GM12878 (cell line): ENCODE measurements around the gene CLEC2L.

Source experiments
- BHLHE40 ChIP-seq, 2 experiments: fragments of 450-650 bp in 1 of 2; IDR thresholded peaks; 2 replicates each; pipeline ENCODE4 v1.6.1; 2011 to 2017; ENCODE audit warnings: low read depth in 2 of 2, borderline replicate concordance in 1 of 2, improper control_type of control experiment in 1 of 2, low read length in 1 of 2, mild to moderate bottlenecking in 1 of 2
- CTCF ChIP-seq, 3 experiments: IDR thresholded peaks in 2 of 3; conservative IDR thresholded peaks in 1 of 3; 2 replicates each; pipeline ENCODE4 v1.5.1; 2011; ENCODE audit warnings: low read depth in 3 of 3, low read length in 3 of 3, mild to moderate bottlenecking in 3 of 3, control low read depth in 2 of 3, moderate library complexity in 2 of 3, inconsistent platforms in 1 of 3, mixed read lengths in 1 of 3; ENCODE audit not compliant: control insufficient read depth in 2 of 3, insufficient read depth in 1 of 3; ENCODE audit errors: extremely low read depth in 1 of 3
- JUND ChIP-seq: IDR thresholded peaks from 2 replicates; pipeline ENCODE4 v1.6.1; 2012; ENCODE audit warnings: low read depth, mild to moderate bottlenecking, low read length, improper control_type of control experiment, moderate library complexity
- POLR2A ChIP-seq: IDR thresholded peaks from 2 replicates; pipeline ENCODE4 v1.6.1; 2011; ENCODE audit warnings: low read depth, mild to moderate bottlenecking, low read length
- POLR2AphosphoS5 ChIP-seq: IDR thresholded peaks from 2 replicates; pipeline ENCODE4 v1.6.1; 2011; ENCODE audit warnings: mild to moderate bottlenecking, low read length, inconsistent platforms
- SIN3A ChIP-seq: IDR thresholded peaks from 2 replicates; pipeline ENCODE4 v1.6.1; 2012; ENCODE audit warnings: low read depth, low read length, improper control_type of control experiment
- SRF ChIP-seq, 2 experiments: IDR thresholded peaks; 2 replicates each; pipeline ENCODE4 v1.6.1; 2011; ENCODE audit warnings: low read depth in 2 of 2, low read length in 2 of 2, mild to moderate bottlenecking in 1 of 2, moderate library complexity in 1 of 2
- YY1 ChIP-seq: IDR thresholded peaks from 2 replicates; pipeline ENCODE4 v1.6.1; 2011; ENCODE audit warnings: low read depth, mild to moderate bottlenecking, low read length
- TF ChIP-seq, protein P1 (sequence below): fragments of 150-350 bp; IDR thresholded peaks from 2 replicates; pipeline ENCODE4 v1.6.1; 2016; ENCODE audit warnings: low read depth, low read length

- TF ChIP-seq BHLHE40 (IDR thresholded peaks at IDR 0.05; ENCODE audit: borderline replicate concordance in 1 of 2, low read depth in 2 of 2, low read length in 1 of 2) (no peak), POLR2AphosphoS5 (no peak), SRF (IDR thresholded peaks at IDR 0.05; ENCODE audit: low read depth in 2 of 2, low read length in 2 of 2) (no peak), POLR2A (no peak), CTCF (IDR thresholded peaks at IDR 0.05 in 2 of 3, conservative IDR thresholded peaks at IDR 0.05 in 1 of 3; ENCODE audit: control insufficient read depth in 2 of 3, extremely low read depth in 1 of 3, insufficient read depth in 1 of 3, low read depth in 3 of 3, low read length in 3 of 3) (no peak), YY1 (no peak), SIN3A (no peak), JUND (no peak)
- TF ChIP-seq, protein P1, sequence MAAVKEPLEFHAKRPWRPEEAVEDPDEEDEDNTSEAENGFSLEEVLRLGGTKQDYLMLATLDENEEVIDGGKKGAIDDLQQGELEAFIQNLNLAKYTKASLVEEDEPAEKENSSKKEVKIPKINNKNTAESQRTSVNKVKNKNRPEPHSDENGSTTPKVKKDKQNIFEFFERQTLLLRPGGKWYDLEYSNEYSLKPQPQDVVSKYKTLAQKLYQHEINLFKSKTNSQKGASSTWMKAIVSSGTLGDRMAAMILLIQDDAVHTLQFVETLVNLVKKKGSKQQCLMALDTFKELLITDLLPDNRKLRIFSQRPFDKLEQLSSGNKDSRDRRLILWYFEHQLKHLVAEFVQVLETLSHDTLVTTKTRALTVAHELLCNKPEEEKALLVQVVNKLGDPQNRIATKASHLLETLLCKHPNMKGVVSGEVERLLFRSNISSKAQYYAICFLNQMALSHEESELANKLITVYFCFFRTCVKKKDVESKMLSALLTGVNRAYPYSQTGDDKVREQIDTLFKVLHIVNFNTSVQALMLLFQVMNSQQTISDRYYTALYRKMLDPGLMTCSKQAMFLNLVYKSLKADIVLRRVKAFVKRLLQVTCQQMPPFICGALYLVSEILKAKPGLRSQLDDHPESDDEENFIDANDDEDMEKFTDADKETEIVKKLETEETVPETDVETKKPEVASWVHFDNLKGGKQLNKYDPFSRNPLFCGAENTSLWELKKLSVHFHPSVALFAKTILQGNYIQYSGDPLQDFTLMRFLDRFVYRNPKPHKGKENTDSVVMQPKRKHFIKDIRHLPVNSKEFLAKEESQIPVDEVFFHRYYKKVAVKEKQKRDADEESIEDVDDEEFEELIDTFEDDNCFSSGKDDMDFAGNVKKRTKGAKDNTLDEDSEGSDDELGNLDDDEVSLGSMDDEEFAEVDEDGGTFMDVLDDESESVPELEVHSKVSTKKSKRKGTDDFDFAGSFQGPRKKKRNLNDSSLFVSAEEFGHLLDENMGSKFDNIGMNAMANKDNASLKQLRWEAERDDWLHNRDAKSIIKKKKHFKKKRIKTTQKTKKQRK = no peak
Observed at GRCh38 chr7:139589474-139589873, 66.0 kb downstream of the CLEC2L start.
